IMR-90 (cell line): ENCODE measurements around the gene DHRS3. TPM values are rescaled to one million over a fixed set of nuclear protein-coding genes. Genes with fewer than 3 reads are reported as not detected.

Source experiments
- ATAC-seq: fragments of 200-7000 bp; cut with Tn5 transposase; 2 replicates; pipeline ENCODE4 v1.9.1; 2020; ENCODE audit warnings: low read depth, mild to moderate bottlenecking, moderate library complexity
- BruUV-seq: library from RNA; stranded (reverse); fragments of 400-500 nt; replicated peaks from 2 replicates; lab custom pipeline; 2021; lab: Mats Ljungman, UMichigan
- CTCF ChIA-PET: fragments of 300-600 bp; formaldehyde crosslinking; extraction: SDS; loops from one replicate; lab custom pipeline; 2021; ENCODE audit warnings: antibody characterized with exemption; lab: Yijun Ruan, JAX
- POLR2A ChIA-PET: fragments of 300-600 bp; sonication (Branson Sonifier 250); formaldehyde crosslinking; loops from one replicate; lab custom pipeline; 2022; ENCODE audit warnings: antibody characterized with exemption; ENCODE audit not compliant: unreplicated experiment; lab: Charles Lee
- DNase-seq: peaks from one replicate; pipeline ENCODE4 v3.0.0; 2013
- H2AFZ ChIP-seq: replicated peaks from 2 replicates; pipeline ENCODE3; 2013; ENCODE audit warnings: low read length, mild to moderate bottlenecking; ENCODE audit not compliant: poor library complexity
- H2AK5ac ChIP-seq: 2 replicates; pipeline ENCODE4 v1.6.1; 2013; ENCODE audit warnings: low read depth, low read length, inconsistent platforms
- H2AK9ac ChIP-seq: replicated peaks from 2 replicates; pipeline ENCODE3; 2013; ENCODE audit warnings: mild to moderate bottlenecking, low read depth, low read length, moderate library complexity; ENCODE audit not compliant: poor library complexity
- H2BK120ac ChIP-seq: 2 replicates; pipeline ENCODE4 v1.6.1; 2013; ENCODE audit warnings: low read depth, low read length, inconsistent platforms
- H2BK15ac ChIP-seq: 3 replicates; pipeline ENCODE4 v1.6.1; 2013; ENCODE audit warnings: low read depth, low read length, inconsistent platforms
- H2BK20ac ChIP-seq: 2 replicates; pipeline ENCODE4 v1.6.1; 2013; ENCODE audit warnings: low read depth, mild to moderate bottlenecking, inconsistent platforms, low read length, moderate library complexity
- H2BK5ac ChIP-seq: 2 replicates; pipeline ENCODE4 v1.6.1; 2013; ENCODE audit warnings: mild to moderate bottlenecking, low read depth, low read length, inconsistent platforms; ENCODE audit not compliant: poor library complexity, severe bottlenecking
- H3K14ac ChIP-seq: replicated peaks from 2 replicates; pipeline ENCODE4 v1.6.1; 2013; ENCODE audit warnings: low read depth, low read length, inconsistent platforms
- H3K18ac ChIP-seq: 2 replicates; pipeline ENCODE4 v1.6.1; 2013; ENCODE audit warnings: low read depth, low read length, control low read depth
- H3K23ac ChIP-seq: 2 replicates; pipeline ENCODE4 v1.6.1; 2013; ENCODE audit warnings: low read depth, low read length, inconsistent platforms
- H3K27ac ChIP-seq: 2 replicates; pipeline ENCODE4 v1.5.1; 2013; ENCODE audit warnings: mild to moderate bottlenecking, control low read depth, low read length; ENCODE audit not compliant: insufficient read depth
- H3K27me3 ChIP-seq: 2 replicates; pipeline ENCODE4 v1.6.1; 2013; ENCODE audit warnings: low read length; ENCODE audit not compliant: control insufficient read depth, insufficient read depth
- H3K36me3 ChIP-seq: 2 replicates; pipeline ENCODE4 v1.6.1; 2013; ENCODE audit warnings: low read length, mixed read lengths; ENCODE audit not compliant: control insufficient read depth, insufficient read depth
- H3K4ac ChIP-seq: 2 replicates; pipeline ENCODE4 v1.6.1; 2013; ENCODE audit warnings: low read depth, low read length, inconsistent platforms
- H3K4me1 ChIP-seq: 2 replicates; pipeline ENCODE4 v1.6.1; 2013; ENCODE audit warnings: low read length, mixed read lengths; ENCODE audit not compliant: control insufficient read depth, insufficient read depth
- H3K4me2 ChIP-seq: 2 replicates; pipeline ENCODE4 v1.6.1; 2013; ENCODE audit warnings: low read depth, mild to moderate bottlenecking, control low read depth, low read length, moderate library complexity
- H3K4me3 ChIP-seq: 2 replicates; pipeline ENCODE4 v1.5.1; 2013; ENCODE audit warnings: low read depth, mild to moderate bottlenecking, control low read depth, low read length, moderate library complexity; ENCODE audit not compliant: insufficient read depth
- H3K56ac ChIP-seq: 2 replicates; pipeline ENCODE4 v1.6.1; 2013; ENCODE audit warnings: low read length, inconsistent platforms; ENCODE audit not compliant: insufficient read depth; ENCODE audit errors: extremely low read depth
- H3K79me1 ChIP-seq, 2 experiments: 2 replicates each; pipeline ENCODE4 v1.6.1; 2013; ENCODE audit warnings: low read length in 2 of 2, inconsistent platforms in 1 of 2, low read depth in 1 of 2
- H3K9ac ChIP-seq: 2 replicates; pipeline ENCODE4 v1.6.1; 2013; ENCODE audit warnings: low read depth, low read length, control low read depth
- H3K9me1 ChIP-seq: 2 replicates; pipeline ENCODE4 v1.6.1; 2013; ENCODE audit warnings: low read length, inconsistent platforms; ENCODE audit not compliant: insufficient read depth
- H3K9me3 ChIP-seq: 2 replicates; pipeline ENCODE4 v1.6.1; 2013; ENCODE audit warnings: low read length; ENCODE audit not compliant: control insufficient read depth, insufficient read depth
- H4K20me1 ChIP-seq: 2 replicates; pipeline ENCODE4 v1.6.1; 2013; ENCODE audit warnings: low read length, inconsistent platforms; ENCODE audit not compliant: insufficient read depth
- H4K5ac ChIP-seq: 2 replicates; pipeline ENCODE4 v1.6.1; 2013; ENCODE audit warnings: mild to moderate bottlenecking, low read depth, low read length, control low read depth
- H4K8ac ChIP-seq, 2 experiments: 2 replicates each; pipeline ENCODE4 v1.6.1; 2013; ENCODE audit warnings: low read depth in 2 of 2, low read length in 2 of 2, control low read depth in 1 of 2, inconsistent platforms in 1 of 2
- H4K91ac ChIP-seq: 2 replicates; pipeline ENCODE4 v1.6.1; 2013; ENCODE audit warnings: low read depth, low read length, inconsistent platforms; ENCODE audit not compliant: insufficient read depth
- CEBPB ChIP-seq: IDR thresholded peaks from 2 replicates; pipeline ENCODE4 v1.6.1; 2012; ENCODE audit warnings: low read depth, low read length, improper control_type of control experiment
- CTCF ChIP-seq: conservative IDR thresholded peaks from 2 replicates; pipeline ENCODE4 v1.5.1; 2012; ENCODE audit warnings: mild to moderate bottlenecking, low read depth, low read length, improper control_type of control experiment
- ELK1 ChIP-seq: fragments of 150-350 bp; IDR thresholded peaks from 2 replicates; pipeline ENCODE4 v1.6.1; 2016; ENCODE audit warnings: low read depth, mild to moderate bottlenecking, low read length, moderate library complexity, borderline replicate concordance
- FOS ChIP-seq: fragments of 150-350 bp; IDR thresholded peaks from 2 replicates; pipeline ENCODE4 v1.6.1; 2016; ENCODE audit warnings: low read depth, low read length
- MAFK ChIP-seq: IDR thresholded peaks from 2 replicates; pipeline ENCODE4 v1.6.1; 2012; ENCODE audit warnings: low read depth, low read length, improper control_type of control experiment
- MAZ ChIP-seq: IDR thresholded peaks from 2 replicates; pipeline ENCODE4 v1.6.1; 2012; ENCODE audit warnings: low read depth, mild to moderate bottlenecking, low read length, improper control_type of control experiment, moderate library complexity, borderline replicate concordance
- MXI1 ChIP-seq: IDR thresholded peaks from 2 replicates; pipeline ENCODE4 v1.6.1; 2012; ENCODE audit warnings: low read depth, mild to moderate bottlenecking, low read length, moderate library complexity, borderline replicate concordance
- NFE2L2 ChIP-seq: fragments of 150-350 bp; IDR thresholded peaks from 2 replicates; pipeline ENCODE4 v1.6.1; 2016; ENCODE audit warnings: low read depth, mild to moderate bottlenecking, low read length
- RAD21 ChIP-seq: IDR thresholded peaks from 2 replicates; pipeline ENCODE4 v1.6.1; 2012; ENCODE audit warnings: low read length, improper control_type of control experiment
- RCOR1 ChIP-seq: IDR thresholded peaks from 2 replicates; pipeline ENCODE4 v1.6.1; 2012; ENCODE audit warnings: mild to moderate bottlenecking, low read length, improper control_type of control experiment; ENCODE audit not compliant: insufficient replicate concordance
- RFX5 ChIP-seq: IDR thresholded peaks from 2 replicates; pipeline ENCODE4 v1.8.0; 2012; ENCODE audit warnings: low read depth, mild to moderate bottlenecking, low read length, moderate library complexity
- SMC3 ChIP-seq: fragments of 150-350 bp; IDR thresholded peaks from 2 replicates; pipeline ENCODE4 v1.6.1; 2016; ENCODE audit warnings: low read depth, mild to moderate bottlenecking, antibody characterized with exemption, low read length, moderate library complexity
- USF2 ChIP-seq: fragments of 150-350 bp; IDR thresholded peaks from 2 replicates; pipeline ENCODE4 v1.6.1; 2017; ENCODE audit warnings: mild to moderate bottlenecking, antibody characterized with exemption, low read length, low read depth
- WGBS, 2 experiments: methylation state at CpG; one replicate each; pipeline versions ENCODE4 v1.1.5 to v1.1.7; 2013; ENCODE audit warnings: missing lambda C conversion rate in 2 of 2; ENCODE audit not compliant: insufficient read length in 1 of 2; ENCODE audit errors: extremely low coverage in 2 of 2; 5-methylcytosine and 5-hydroxymethylcytosine counted together
- dilution Hi-C: fragments of 300-500 bp; cut with HindIII; formaldehyde crosslinking; loops from one replicate; pipeline ENCODE4 v1.14.3; 2018; ENCODE audit warnings: low sequenced_read_pairs; ENCODE audit not compliant: unreplicated experiment
- in situ Hi-C: fragments of 300-500 bp; cut with MboI; formaldehyde crosslinking; loops from 3 replicates; pipeline ENCODE4 v1.14.3; 2019; ENCODE audit warnings: low sequenced_read_pairs, inconsistent platforms, mixed read lengths
- intact Hi-C: fragments of 100-400 bp; cut with micrococcal nuclease; formaldehyde crosslinking; loops from 2 replicates; pipeline ENCODE4 v1.10.0; 2022
- polyA plus RNA-seq, 3 experiments: library from polyadenylated mRNA; depleted of rRNA; stranded (reverse); fragments of >200 nt; gene quantifications; 2 replicates each; pipeline ENCODE4 v1.2.3, GENCODE V29; 2012; ENCODE audit warnings: low replicate concordance in 1 of 3
- total RNA-seq: library from RNA; depleted of rRNA; stranded (reverse); fragments of >200 nt; gene quantifications from 2 replicates; pipeline ENCODE4 v1.2.3, GENCODE V29; 2012

Gene DHRS3
- total and polyA plus RNA-seq, 2 of the 4 experiments (the other 2 are of a cell fraction), result 11.2 to 14.5 TPM

- BruUV-seq, result no TSS peak
- H3K79me1 ChIP-seq, result peaks cover 11 to 29% of the 10 kb centered on the region in 2 experiments; a peak in 3 of 4 replicates
- H4K20me1 ChIP-seq, result peaks cover 9% of the 10 kb centered on the region
- no peak overlapping the region for H3K56ac ChIP-seq
- no peak overlapping the region for H2BK5ac ChIP-seq
- H2BK120ac ChIP-seq, result no peak overlapping the region
- peak overlapping the region; percentile 8; the same call in 1 of the 2 replicates for H4K91ac ChIP-seq
- H3K23ac ChIP-seq, result no peak overlapping the region
- intact Hi-C loops (no loop called here), dilution Hi-C loops (no loop called here), in situ Hi-C loops (no loop called here)
- DNase-seq (no peak), ATAC-seq (no peak)
- peaks cover 14% of the 10 kb centered on the region for H3K9me1 ChIP-seq
- no peak overlapping the region for H3K4me2 ChIP-seq
- no peak for TF ChIP-seq RFX5
- no peak for TF ChIP-seq ELK1
- no peak for TF ChIP-seq MXI1
- no peak for TF ChIP-seq SMC3
- TF ChIP-seq NFE2L2, result no peak
- no peak for TF ChIP-seq USF2
- TF ChIP-seq RAD21, result no peak
- no peak for TF ChIP-seq CTCF
- no peak for TF ChIP-seq RCOR1
- no peak for TF ChIP-seq MAFK
- no peak for TF ChIP-seq CEBPB
- TF ChIP-seq MAZ, result no peak
- no peak for TF ChIP-seq FOS
- H3K4ac ChIP-seq, result peak overlapping the region; percentile 3; the same call in 1 of the 2 replicates
- H3K18ac ChIP-seq, result no peak overlapping the region
- H2AFZ ChIP-seq, result no peak overlapping the region
- H3K36me3 ChIP-seq, result no peaks in the 10 kb centered on the region
- POLR2A ChIA-PET, result no interaction called here
- no peak overlapping the region for H3K14ac ChIP-seq
- H2BK15ac ChIP-seq, result peak overlapping the region; percentile 4; the same call in 1 of the 3 replicates
- WGBS, 2 experiments, result 80% methylated on average over 2 of the region's 6 CpGs; no CpG with 5 or more reads in 1 of the 2 experiments
- H3K27me3 ChIP-seq, result no peaks in the 10 kb centered on the region
- no peak overlapping the region for H2AK9ac ChIP-seq
- no peak overlapping the region for H2BK20ac ChIP-seq
- CTCF ChIA-PET, result interaction anchor here (0.6 kb wide), 1 partner anchor 11 kb away, joined by 3 read pairs; no protein-coding TSS in a partner anchor
- no peak overlapping the region for H3K9ac ChIP-seq
- H2AK5ac ChIP-seq, result no peak overlapping the region
- no peak overlapping the region for H4K8ac ChIP-seq
- peaks cover 47% of the 10 kb centered on the region for H3K4me1 ChIP-seq
- H4K5ac ChIP-seq, result no peak overlapping the region
- no peaks in the 10 kb centered on the region for H3K9me3 ChIP-seq
- no peak overlapping the region for H3K4me3 ChIP-seq
- H3K27ac ChIP-seq, result no peak overlapping the region
Observed at GRCh38 chr1:12598974-12599373, 19.0 kb downstream of the DHRS3 start.
